Choroid plexus epithelial cell (primary cell): ENCODE measurements around the gene CHCHD1.

Source experiments
- DNase-seq: peaks from one replicate; pipeline ENCODE4 v3.0.0-alpha.2; 2010; ENCODE audit warnings: low read depth
- H3K4me3 ChIP-seq: 2 replicates; pipeline ENCODE4 v1.5.1; 2011; ENCODE audit warnings: low read depth, mild to moderate bottlenecking, control low read depth, low read length, moderate library complexity
- TF ChIP-seq, protein P1 (sequence below): conservative IDR thresholded peaks from 2 replicates; pipeline ENCODE4 v1.5.1; 2011; ENCODE audit warnings: low read depth, mild to moderate bottlenecking, control low read depth, inconsistent platforms, low read length, moderate library complexity

The CHCHD1 gene

DNA sequence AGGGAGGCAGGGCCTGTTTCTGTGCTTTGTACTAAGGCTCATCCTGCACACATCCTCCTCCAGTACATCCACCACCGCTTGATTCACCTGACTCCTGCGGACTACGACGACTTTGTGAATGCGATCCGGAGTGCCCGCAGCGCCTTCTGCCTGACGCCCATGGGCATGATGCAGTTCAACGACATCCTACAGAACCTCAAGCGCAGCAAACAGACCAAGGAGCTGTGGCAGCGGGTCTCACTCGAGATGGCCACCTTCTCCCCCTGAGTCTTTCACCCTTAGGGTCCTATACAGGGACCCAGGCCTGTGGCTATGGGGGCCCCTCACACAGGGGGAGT is 19.4 kb downstream of the CHCHD1 start:
- no peak overlapping the region for H3K4me3 ChIP-seq
- TF ChIP-seq, protein P1, sequence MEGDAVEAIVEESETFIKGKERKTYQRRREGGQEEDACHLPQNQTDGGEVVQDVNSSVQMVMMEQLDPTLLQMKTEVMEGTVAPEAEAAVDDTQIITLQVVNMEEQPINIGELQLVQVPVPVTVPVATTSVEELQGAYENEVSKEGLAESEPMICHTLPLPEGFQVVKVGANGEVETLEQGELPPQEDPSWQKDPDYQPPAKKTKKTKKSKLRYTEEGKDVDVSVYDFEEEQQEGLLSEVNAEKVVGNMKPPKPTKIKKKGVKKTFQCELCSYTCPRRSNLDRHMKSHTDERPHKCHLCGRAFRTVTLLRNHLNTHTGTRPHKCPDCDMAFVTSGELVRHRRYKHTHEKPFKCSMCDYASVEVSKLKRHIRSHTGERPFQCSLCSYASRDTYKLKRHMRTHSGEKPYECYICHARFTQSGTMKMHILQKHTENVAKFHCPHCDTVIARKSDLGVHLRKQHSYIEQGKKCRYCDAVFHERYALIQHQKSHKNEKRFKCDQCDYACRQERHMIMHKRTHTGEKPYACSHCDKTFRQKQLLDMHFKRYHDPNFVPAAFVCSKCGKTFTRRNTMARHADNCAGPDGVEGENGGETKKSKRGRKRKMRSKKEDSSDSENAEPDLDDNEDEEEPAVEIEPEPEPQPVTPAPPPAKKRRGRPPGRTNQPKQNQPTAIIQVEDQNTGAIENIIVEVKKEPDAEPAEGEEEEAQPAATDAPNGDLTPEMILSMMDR = no peak
- no peak for DNase-seq

GRCh38 chr10:73802276-73802991 is 20.6 kb downstream of the CHCHD1 start:
- H3K4me3 ChIP-seq = no peak overlapping the region
- no peak for DNase-seq
- TF ChIP-seq, protein P1 = no peak

DNA sequence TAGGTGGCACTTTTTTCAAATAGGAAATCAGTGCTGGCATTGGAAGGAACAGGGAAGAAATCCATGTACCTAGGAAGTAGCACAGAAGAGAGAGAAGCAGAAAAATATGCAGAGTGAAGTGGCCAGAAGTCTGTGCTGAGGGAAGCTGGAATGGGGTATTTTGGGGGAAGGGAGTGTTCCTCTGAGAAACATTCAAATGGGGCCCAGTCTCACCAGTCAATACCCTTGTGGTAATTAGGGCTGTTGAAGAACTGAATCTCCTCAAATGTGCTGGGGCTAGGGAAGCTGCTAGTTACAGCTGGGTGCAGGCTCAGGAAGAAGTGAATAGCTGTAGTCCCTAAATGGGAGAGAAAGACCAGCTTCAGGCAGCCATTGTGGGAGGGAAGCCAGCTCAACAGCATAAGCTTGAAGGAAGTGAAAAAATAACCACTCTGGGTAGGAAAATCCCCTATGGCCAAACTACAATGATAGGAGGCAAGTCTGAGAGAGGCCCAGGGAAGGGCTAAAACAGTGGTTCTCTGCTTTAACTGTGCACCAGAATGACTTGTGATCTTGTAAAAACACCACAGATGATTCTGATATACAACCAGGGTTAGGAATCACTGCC is 21.9 kb downstream of the CHCHD1 start:
- peak; percentile 37 for DNase-seq
- no peak overlapping the region for H3K4me3 ChIP-seq
- TF ChIP-seq, protein P1 = no peak

DNA sequence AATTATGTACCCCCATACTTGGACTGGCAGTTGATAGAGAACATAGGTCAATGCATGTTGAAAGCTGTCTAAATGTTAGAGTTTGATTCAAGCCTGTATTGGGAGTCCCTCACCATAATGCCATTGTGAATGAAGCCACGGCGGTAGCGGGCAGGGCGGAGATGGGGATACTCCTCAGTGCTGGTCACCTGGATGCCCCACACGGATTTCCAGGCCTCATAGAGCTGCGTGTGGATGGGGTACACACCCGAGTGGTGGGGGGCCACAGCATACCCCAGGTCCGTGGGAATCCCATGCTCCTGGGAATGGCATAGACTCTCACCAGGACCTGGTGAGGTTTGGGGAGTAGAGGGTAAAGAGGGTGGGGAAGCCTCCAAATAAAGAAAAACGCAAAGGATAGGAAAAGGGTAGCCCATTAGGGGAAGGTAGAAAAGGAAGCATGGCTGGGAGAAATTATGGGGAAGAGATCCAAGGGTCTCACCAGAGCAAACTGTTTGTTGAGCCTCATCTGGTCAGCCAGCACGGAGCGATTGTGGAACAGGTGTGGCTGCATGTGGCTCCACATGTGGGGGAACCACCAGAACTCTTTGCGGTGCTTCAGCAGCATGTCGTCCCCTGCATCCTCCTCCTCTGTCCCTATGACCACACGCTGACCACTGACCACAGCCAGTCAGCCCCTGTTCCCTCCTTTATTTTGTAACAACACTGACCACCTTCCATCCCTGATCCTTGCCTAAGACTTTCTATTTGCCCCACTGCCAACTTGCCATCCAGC is 24.5 kb downstream of the CHCHD1 start:
- TF ChIP-seq, protein P1 = no peak
- DNase-seq = no peak
- H3K4me3 ChIP-seq = no peak overlapping the region

GRCh38 chr10:73807471-73807870 is 25.6 kb downstream of the CHCHD1 start:
- H3K4me3 ChIP-seq = no peak overlapping the region
- no peak for DNase-seq
- TF ChIP-seq, protein P1 = no peak

DNA sequence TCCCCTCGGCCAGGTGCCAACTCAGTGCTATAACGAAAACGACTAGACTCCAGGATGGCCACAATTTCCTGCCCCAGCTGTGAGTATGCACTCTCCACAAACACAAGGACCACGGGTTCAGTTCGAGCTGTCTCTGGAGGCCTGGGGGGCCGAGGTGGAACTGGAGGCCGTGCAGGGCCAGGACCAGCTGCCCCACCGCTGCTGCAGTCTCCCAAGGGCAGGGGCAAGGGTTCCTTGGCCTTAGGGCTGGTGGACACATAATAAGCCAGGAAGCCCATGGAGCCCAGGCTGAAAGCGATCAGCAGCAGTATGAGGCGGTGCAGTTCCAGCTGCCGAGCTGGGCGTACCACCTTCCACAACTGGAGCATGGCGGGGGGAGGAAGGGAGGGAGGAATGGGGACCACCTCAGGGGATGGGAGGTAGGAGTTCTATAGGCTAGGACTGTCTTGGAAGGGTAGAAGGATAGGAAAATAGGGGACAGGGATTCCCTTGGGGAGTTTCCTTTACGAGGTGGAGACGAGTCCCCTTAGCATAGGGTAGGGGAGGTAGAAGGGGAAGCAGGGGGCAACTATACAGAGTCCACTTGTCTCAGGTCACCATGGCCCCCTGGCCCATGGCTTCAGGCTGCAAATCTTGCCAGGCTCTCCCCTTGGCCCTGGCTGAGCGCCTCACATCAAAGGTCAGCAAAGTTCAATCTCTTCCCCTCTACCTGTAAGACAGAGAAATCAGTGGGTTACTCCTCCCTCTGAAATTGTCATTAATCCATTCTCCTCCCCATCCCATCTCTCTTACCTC is 26.4 kb downstream of the CHCHD1 start:
- TF ChIP-seq, protein P1 = no peak
- no peak for DNase-seq
- no peak overlapping the region for H3K4me3 ChIP-seq
